ENCODE data around the gene WDFY4.

Gene WDFY4

GRCh38 chr10:48796713-48797245, 112.1 kb downstream of the WDFY4 start:
- no peak for DNase-seq

- DNase-seq: no peak
Observed at GRCh38 chr10:48797830-48798229, 113.2 kb downstream of the WDFY4 start.

- DNase-seq: no peak
Observed at GRCh38 chr10:48798481-48799254, 114.0 kb downstream of the WDFY4 start.

- DNase-seq: no peak
Observed at GRCh38 chr10:48799341-48800006, 114.8 kb downstream of the WDFY4 start.

GRCh38 chr10:48800007-48800675, 115.5 kb downstream of the WDFY4 start:
- DNase-seq: peak; percentile 22 to 71

GRCh38 chr10:48801001-48801421, 116.3 kb downstream of the WDFY4 start:
- DNase-seq: no peak

GRCh38 chr10:48802611-48803071, 118.0 kb downstream of the WDFY4 start:
- no peak for DNase-seq

- no peak for DNase-seq
Observed at GRCh38 chr10:48803801-48804584, 119.3 kb downstream of the WDFY4 start.

GRCh38 chr10:48804740-48805182, 120.1 kb downstream of the WDFY4 start:
- peak in 1 of 2 donors; percentile 43 for DNase-seq

- no peak for DNase-seq
Observed at GRCh38 chr10:48805411-48805810, 120.7 kb downstream of the WDFY4 start.

GRCh38 chr10:48805848-48806247, 121.2 kb downstream of the WDFY4 start:
- DNase-seq: no peak

GRCh38 chr10:48806342-48806741, 121.7 kb downstream of the WDFY4 start:
- DNase-seq: no peak

GRCh38 chr10:48807791-48808470, 123.3 kb downstream of the WDFY4 start:
- no peak for DNase-seq

- no peak for DNase-seq
Observed at GRCh38 chr10:48809261-48809660, 124.6 kb downstream of the WDFY4 start.

GRCh38 chr10:48811461-48811860, 126.8 kb downstream of the WDFY4 start:
- no peak for DNase-seq

GRCh38 chr10:48811917-48812316, 127.2 kb downstream of the WDFY4 start:
- no peak for DNase-seq

GRCh38 chr10:48813291-48813690, 128.6 kb downstream of the WDFY4 start:
- no peak for DNase-seq

- DNase-seq: no peak
Observed at GRCh38 chr10:48813825-48814224, 129.2 kb downstream of the WDFY4 start.

- no peak for DNase-seq
Observed at GRCh38 chr10:48814933-48815332, 130.3 kb downstream of the WDFY4 start.

- no peak for DNase-seq
Observed at GRCh38 chr10:48817141-48817540, 132.5 kb downstream of the WDFY4 start.

GRCh38 chr10:48818081-48818480, 133.4 kb downstream of the WDFY4 start:
- DNase-seq: no peak
